ENCODE data around the gene IKBKG. TPM values are rescaled to one million over a fixed set of nuclear protein-coding genes. Genes with fewer than 3 reads are reported as not detected.
"Not testable (repeated sequence)": the region's sequence is repeated elsewhere in the genome, so short reads cannot be mapped to it uniquely, and the experiment has no call there.

Gene IKBKG
- total RNA-seq, 1 donor from 2014 or later: 31.4 TPM

GRCh38 chrX:154558896-154559295 lies 11.5 kb downstream of the IKBKG start:
- H3K4me3 ChIP-seq; H3K4me1 ChIP-seq; intact Hi-C loops (cut with DNase I); H3K27me3 ChIP-seq (ENCODE audit: low read depth); H3K9me3 ChIP-seq; DNase-seq; H3K27ac ChIP-seq; ATAC-seq: not testable (repeated sequence)
- H3K36me3 ChIP-seq: peaks cover 16% of the 10 kb centered on the region

GRCh38 chrX:154560326-154560725 lies 12.9 kb downstream of the IKBKG start:
- ATAC-seq; H3K4me1 ChIP-seq; H3K4me3 ChIP-seq; H3K36me3 ChIP-seq; H3K27me3 ChIP-seq (ENCODE audit: low read depth); H3K27ac ChIP-seq; intact Hi-C loops (cut with DNase I); H3K9me3 ChIP-seq; DNase-seq: not testable (repeated sequence)

DNA sequence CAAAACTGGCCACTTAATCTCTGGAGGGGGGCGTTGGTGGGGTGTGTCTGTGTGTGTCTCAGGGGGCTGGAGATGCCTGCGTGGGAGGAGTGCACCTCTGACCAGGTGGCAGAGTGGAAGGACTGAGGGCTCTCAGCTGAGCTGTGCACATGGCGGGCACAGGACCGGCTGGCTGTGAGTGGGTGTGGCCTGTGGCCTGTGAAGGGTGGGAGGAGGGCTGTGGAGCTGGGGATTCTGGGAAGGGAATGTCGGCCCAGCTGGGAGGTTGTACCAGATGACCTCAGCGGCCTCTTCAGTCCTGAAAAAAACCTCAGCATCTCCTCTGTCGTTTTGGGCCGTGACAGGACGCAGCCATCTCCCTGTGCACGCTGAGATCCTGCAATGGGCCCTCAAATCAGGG lies 14.9 kb downstream of the IKBKG start:
- H3K27ac ChIP-seq; intact Hi-C loops (cut with DNase I); H3K4me1 ChIP-seq; H3K4me3 ChIP-seq; H3K9me3 ChIP-seq; H3K36me3 ChIP-seq; H3K27me3 ChIP-seq (ENCODE audit: low read depth); DNase-seq: not testable (repeated sequence)
- peak in 1 of 2 donors; percentile 41 for ATAC-seq

GRCh38 chrX:154570361-154570760 lies 22.9 kb downstream of the IKBKG start:
- intact Hi-C loops (cut with DNase I); H3K27me3 ChIP-seq (ENCODE audit: low read depth); ATAC-seq: not testable (repeated sequence)

GRCh38 chrX:154573061-154573460 lies 25.6 kb downstream of the IKBKG start:
- H3K4me1 ChIP-seq; H3K27ac ChIP-seq; DNase-seq; H3K9me3 ChIP-seq; intact Hi-C loops (cut with DNase I); H3K27me3 ChIP-seq (ENCODE audit: low read depth); H3K36me3 ChIP-seq; ATAC-seq; H3K4me3 ChIP-seq: not testable (repeated sequence)

More at GRCh38 chrX:154570361-154570760, 22.9 kb downstream of the IKBKG start:
- H3K9me3 ChIP-seq, H3K27ac ChIP-seq, H3K36me3 ChIP-seq, DNase-seq, H3K4me1 ChIP-seq, H3K4me3 ChIP-seq: not testable (repeated sequence)

- intact Hi-C loops (cut with DNase I); H3K36me3 ChIP-seq; H3K9me3 ChIP-seq; DNase-seq; H3K4me1 ChIP-seq; H3K27me3 ChIP-seq (ENCODE audit: low read depth); H3K27ac ChIP-seq; H3K4me3 ChIP-seq: not testable (repeated sequence)
- peak; percentile 59 to 74 for ATAC-seq
Observed at GRCh38 chrX:154575076-154575475, 27.7 kb downstream of the IKBKG start.

DNA sequence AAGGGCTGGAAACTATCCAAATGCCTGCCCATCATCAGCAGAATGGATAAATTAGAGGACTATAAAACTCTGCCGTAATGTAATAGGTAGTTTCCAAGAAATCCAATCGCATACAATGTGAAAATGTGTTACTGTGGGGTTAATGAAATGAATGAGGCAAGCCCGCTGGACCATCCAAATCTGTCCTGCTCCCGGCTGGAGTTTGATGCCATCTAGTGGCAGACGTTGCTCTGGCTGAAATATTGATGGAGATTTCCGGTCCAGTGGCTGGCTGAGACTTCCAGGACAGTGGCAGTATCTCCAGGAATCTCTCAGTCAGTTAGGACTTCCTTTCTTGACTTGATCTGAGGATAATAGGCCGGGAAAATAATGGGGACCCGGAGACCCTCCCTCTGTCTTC lies 35.6 kb downstream of the IKBKG start:
- H3K4me3 ChIP-seq; H3K36me3 ChIP-seq; H3K4me1 ChIP-seq; H3K27me3 ChIP-seq (ENCODE audit: low read depth); intact Hi-C loops (cut with DNase I); H3K27ac ChIP-seq; DNase-seq; H3K9me3 ChIP-seq: not testable (repeated sequence)
- peak in 1 of 2 donors; percentile 66 for ATAC-seq

DNA sequence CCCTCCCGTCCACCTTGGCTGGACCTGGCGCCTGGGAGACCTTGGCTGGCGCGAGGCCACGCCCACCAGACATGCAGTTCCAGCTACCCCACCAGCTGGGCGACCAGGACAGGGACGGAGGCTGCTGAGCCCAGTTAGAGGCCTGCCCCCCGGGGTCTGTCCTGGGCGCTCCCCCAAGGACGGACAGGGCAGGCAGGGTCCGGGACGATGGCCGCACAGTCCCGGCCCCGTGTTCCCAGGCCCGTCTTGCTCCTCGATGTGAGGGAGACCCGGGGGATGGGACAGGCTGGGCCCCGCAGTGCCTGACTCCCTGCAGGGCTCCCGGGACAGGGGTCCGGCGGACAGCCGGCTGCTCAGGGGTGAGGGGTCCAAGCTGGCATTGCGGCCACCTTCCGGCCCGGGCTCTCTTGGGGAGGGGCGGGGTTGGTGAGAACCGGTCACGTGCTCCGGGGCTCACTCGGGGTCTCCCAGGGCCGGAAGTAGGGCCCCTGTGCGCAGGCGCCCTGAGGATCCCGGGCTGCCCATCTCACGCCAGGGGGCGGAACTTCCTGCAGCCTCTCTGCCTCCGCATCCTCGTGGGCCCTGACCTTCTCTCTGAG lies 37.3 kb downstream of the IKBKG start, which contains the start of gene CTAG1A:
Gene CTAG1A (plus strand): TSS at position 549 of the 599 bp plus-strand sequence. CDS start 74 bp downstream, outside the sequence.
- intact Hi-C loops (cut with DNase I); H3K27ac ChIP-seq; H3K4me1 ChIP-seq; H3K27me3 ChIP-seq (ENCODE audit: low read depth); H3K4me3 ChIP-seq; H3K9me3 ChIP-seq; H3K36me3 ChIP-seq; DNase-seq: not testable (repeated sequence)
- peak in 1 of 2 donors; percentile 9 for ATAC-seq

DNA sequence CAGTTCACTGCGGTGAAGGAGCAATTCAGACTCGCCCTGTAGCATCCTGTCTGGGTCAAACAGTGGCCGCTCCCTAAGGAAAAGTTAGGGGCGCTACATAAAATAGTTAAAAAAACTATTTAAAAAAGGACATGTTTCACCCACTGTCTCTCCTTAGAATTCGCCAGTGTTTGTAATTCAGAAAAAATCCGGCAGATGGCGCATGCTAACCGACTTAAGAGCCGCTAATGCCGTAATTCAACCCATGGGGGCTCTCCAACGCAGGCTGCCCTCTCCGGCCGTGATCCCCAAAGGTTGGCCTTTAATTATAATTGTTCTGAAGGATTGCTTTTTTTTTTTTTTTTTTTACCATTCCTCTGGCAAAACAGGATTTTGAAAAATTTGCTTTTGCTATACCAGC lies 43.0 kb downstream of the IKBKG start:
- intact Hi-C loops (cut with DNase I); DNase-seq; ATAC-seq; H3K27me3 ChIP-seq (ENCODE audit: low read depth); H3K4me3 ChIP-seq; H3K4me1 ChIP-seq; H3K27ac ChIP-seq; H3K36me3 ChIP-seq; H3K9me3 ChIP-seq: not testable (repeated sequence)

DNA sequence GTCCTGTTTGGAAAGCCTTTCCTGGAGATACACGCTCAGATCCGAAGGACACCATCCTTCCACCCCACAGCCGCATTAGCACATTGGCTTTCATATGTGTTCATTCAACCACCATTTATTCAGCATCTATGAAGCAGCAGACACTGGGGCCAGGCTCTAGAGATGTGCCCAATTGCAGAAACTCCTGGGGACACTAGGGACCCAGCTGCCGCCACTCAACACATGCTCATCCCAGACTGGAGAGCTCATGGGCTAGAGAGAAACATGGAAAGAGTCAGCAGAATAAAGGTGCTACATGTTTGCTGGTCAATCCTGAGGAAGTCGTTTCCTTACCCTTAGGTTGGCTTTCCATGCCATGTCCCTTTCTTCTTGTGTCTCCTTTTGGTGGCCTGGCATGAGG lies 45.1 kb downstream of the IKBKG start:
- DNase-seq (no peak), ATAC-seq (no peak)
- TF ChIP-seq CTCF (IDR thresholded peaks at IDR 0.05): no peak

More for the DNA sequence above, 45.1 kb downstream of the IKBKG start:
- no peaks in the 10 kb centered on the region for H3K36me3 ChIP-seq
- no peaks in the 10 kb centered on the region for H3K9me3 ChIP-seq
- no peaks in the 10 kb centered on the region for H3K4me1 ChIP-seq
- H3K27ac ChIP-seq: no peak overlapping the region
- H3K27me3 ChIP-seq (ENCODE audit: low read depth): no peaks in the 10 kb centered on the region
- H3K4me3 ChIP-seq: no peak overlapping the region
- intact Hi-C loops (cut with DNase I): no loop called here
